GM12878 (cell line): ENCODE data around the gene PYGB. TPM values are rescaled to one million over a fixed set of nuclear protein-coding genes. Genes with fewer than 3 reads are reported as not detected.

Source experiments
- ATAC-seq: fragments of 200-7000 bp; cut with Tn5 transposase; 3 replicates; pipeline ENCODE4 v1.9.1; 2020; ENCODE audit warnings: mild to moderate bottlenecking, moderate library complexity
- BruUV-seq: library from RNA; stranded (reverse); fragments of 400-500 nt; replicated peaks from 2 replicates; lab custom pipeline; 2021; lab: Mats Ljungman, UMichigan
- CTCF ChIA-PET: fragments of 300-600 bp; sonication (Branson Sonifier 250); formaldehyde crosslinking; extraction: SDS; loops from one replicate; lab custom pipeline; 2021; ENCODE audit warnings: inconsistent platforms; lab: Yijun Ruan, JAX
- POLR2A ChIA-PET: fragments of 350-600 bp; formaldehyde crosslinking; extraction: SDS; loops from one replicate; lab custom pipeline; 2021; ENCODE audit warnings: inconsistent platforms; lab: Charles Lee
- RAD21 ChIA-PET: fragments of 300-600 bp; sonication (Branson Sonifier 250); formaldehyde crosslinking; loops from one replicate; lab custom pipeline; 2023; ENCODE audit warnings: antibody characterized with exemption; ENCODE audit not compliant: unreplicated experiment; lab: Charles Lee
- SMC1A ChIA-PET: fragments of 300-600 bp; sonication (Branson Sonifier 250); formaldehyde crosslinking; loops from one replicate; lab custom pipeline; 2023; ENCODE audit not compliant: unreplicated experiment, uncharacterized antibody; lab: Charles Lee
- DNase-seq: peaks from one replicate; pipeline ENCODE4 v3.0.0-alpha.2; 2011; ENCODE audit warnings: low read depth, low spot score
- FAIRE-seq: peaks from 3 replicates; lab custom pipeline; 2011; peaks lifted over from hg19 to GRCh38; lab: Jason Lieb, UNC
- H2AFZ ChIP-seq: 2 replicates; pipeline ENCODE4 v1.6.0; 2011; ENCODE audit warnings: low read depth, low read length, control low read depth; ENCODE audit not compliant: control insufficient read depth
- H3K27ac ChIP-seq: 2 replicates; pipeline ENCODE4 v1.5.1; 2011; ENCODE audit warnings: control low read depth; ENCODE audit not compliant: control insufficient read depth, insufficient read depth
- H3K27me3 ChIP-seq, 2 experiments: replicated peaks in 1 of 2; 2 replicates each; pipeline versions ENCODE4 v1.6.0 to v1.6.1; 2011; ENCODE audit warnings: low read length in 1 of 2; ENCODE audit not compliant: control insufficient read depth in 2 of 2, insufficient read depth in 2 of 2
- H3K36me3 ChIP-seq, 2 experiments: 2 replicates each; pipeline ENCODE4 v1.5.1; 2011; ENCODE audit warnings: low read length in 1 of 2; ENCODE audit not compliant: control insufficient read depth in 2 of 2, insufficient read depth in 2 of 2
- H3K4me1 ChIP-seq: 2 replicates; pipeline ENCODE4 v1.6.1; 2011; ENCODE audit warnings: mild to moderate bottlenecking, low read length, moderate library complexity, mixed read lengths; ENCODE audit not compliant: control insufficient read depth, insufficient read depth
- H3K4me2 ChIP-seq: 2 replicates; pipeline ENCODE4 v1.6.0; 2011; ENCODE audit warnings: control low read depth; ENCODE audit not compliant: control insufficient read depth, insufficient read depth
- H3K4me3 ChIP-seq: fragments of 200-600 bp; sonication (generic); 2 replicates; pipeline ENCODE4 v1.5.1; 2016
- H3K79me2 ChIP-seq: 2 replicates; pipeline ENCODE4 v1.6.0; 2011; ENCODE audit warnings: low read length; ENCODE audit not compliant: control insufficient read depth, insufficient read depth
- H3K9ac ChIP-seq: 2 replicates; pipeline ENCODE4 v1.8.0; 2011; ENCODE audit warnings: low read length, control low read depth, mixed read lengths; ENCODE audit not compliant: control insufficient read depth, insufficient read depth
- H3K9me3 ChIP-seq: replicated peaks from 3 replicates; pipeline ENCODE4 v1.5.1; 2011; ENCODE audit warnings: mild to moderate bottlenecking, low read length; ENCODE audit not compliant: control insufficient read depth, insufficient read depth
- H4K20me1 ChIP-seq: 2 replicates; pipeline ENCODE4 v1.6.0; 2011; ENCODE audit not compliant: control insufficient read depth, insufficient read depth
- BCL3 ChIP-seq: IDR thresholded peaks from 2 replicates; pipeline ENCODE4 v1.6.1; 2011; ENCODE audit warnings: borderline replicate concordance, low read depth, mild to moderate bottlenecking, moderate library complexity, low read length; ENCODE audit not compliant: insufficient read depth, poor library complexity, severe bottlenecking
- EGR1 ChIP-seq, 2 experiments: IDR thresholded peaks; 1 replicate in 1 of 2; 2 replicates in 1 of 2; pipeline ENCODE4 v1.6.1; 2011 to 2012; ENCODE audit warnings: low read depth in 2 of 2, low read length in 2 of 2, borderline replicate concordance in 1 of 2, mild to moderate bottlenecking in 1 of 2, moderate library complexity in 1 of 2
- FOXK2 ChIP-seq: fragments of 450-650 bp; IDR thresholded peaks from 2 replicates; pipeline ENCODE4 v1.6.1; 2017; ENCODE audit warnings: mild to moderate bottlenecking, moderate library complexity
- HDAC6 ChIP-seq: fragments of 200-600 bp; sonication (generic); IDR thresholded peaks from one replicate; pipeline ENCODE4 v1.8.0; 2017; ENCODE audit warnings: antibody characterized with exemption; ENCODE audit not compliant: unreplicated experiment
- HDGF ChIP-seq: fragments of 450-650 bp; IDR thresholded peaks from 2 replicates; pipeline ENCODE4 v1.6.1; 2016; ENCODE audit warnings: antibody characterized with exemption
- IRF4 ChIP-seq: IDR thresholded peaks from 2 replicates; pipeline ENCODE4 v1.6.1; 2011; ENCODE audit warnings: low read depth, low read length
- IRF5 ChIP-seq: fragments of 450-650 bp; IDR thresholded peaks from 2 replicates; pipeline ENCODE4 v1.6.1; 2017; ENCODE audit warnings: borderline replicate concordance
- JUND ChIP-seq: IDR thresholded peaks from 2 replicates; pipeline ENCODE4 v1.6.1; 2012; ENCODE audit warnings: low read depth, mild to moderate bottlenecking, low read length, improper control_type of control experiment, moderate library complexity
- NFIC ChIP-seq: IDR thresholded peaks from 2 replicates; pipeline ENCODE4 v1.6.1; 2012; ENCODE audit warnings: low read depth, mild to moderate bottlenecking, inconsistent platforms, low read length, moderate library complexity
- PRDM15 ChIP-seq: fragments of 450-650 bp; formaldehyde crosslinking; IDR thresholded peaks from 2 replicates; pipeline ENCODE4 v1.4.0; 2020; ENCODE audit warnings: mild to moderate bottlenecking, moderate library complexity
- RUNX3 ChIP-seq: IDR thresholded peaks from 2 replicates; pipeline ENCODE4 v1.6.1; 2012; ENCODE audit warnings: low read length, inconsistent platforms
- SMAD1 ChIP-seq: fragments of 450-650 bp; IDR thresholded peaks from 2 replicates; pipeline ENCODE4 v1.6.1; 2018; ENCODE audit warnings: mild to moderate bottlenecking, low read depth; ENCODE audit not compliant: partially characterized antibody
- ZSCAN29 ChIP-seq: fragments of 450-650 bp; IDR thresholded peaks from 2 replicates; pipeline ENCODE4 v1.6.1; 2017; ENCODE audit warnings: mild to moderate bottlenecking, moderate library complexity
- WGBS: methylation state at CpG from one replicate; pipeline ENCODE4 v1.1.6; 2016; ENCODE audit warnings: low lambda C conversion rate; ENCODE audit not compliant: insufficient replicate concordance, insufficient coverage; ENCODE audit errors: missing lambda C conversion rate; 5-methylcytosine and 5-hydroxymethylcytosine counted together
- in situ Hi-C: fragments of 300-500 bp; cut with MboI; formaldehyde crosslinking; loops from 9 replicates; pipeline ENCODE4 v1.14.3; 2018; ENCODE audit warnings: mixed read lengths
- intact Hi-C: fragments of 100-400 bp; cut with micrococcal nuclease; formaldehyde crosslinking; loops from one replicate; pipeline ENCODE4 v1.14.2; 2022; ENCODE audit not compliant: unreplicated experiment
- polyA plus RNA-seq, 11 experiments: library from polyadenylated mRNA; depleted of rRNA in 4 of 11; unstranded in 6 of 11; stranded (reverse) in 5 of 11; fragments of >200 nt; fragmentation: Nextera tagmentation in 4 of 11; fragmentation: Illumina TruSeq in 1 of 11; extraction: Ambion mirVana in 4 of 11; extraction: Trizol in 1 of 11; gene quantifications; 1 replicate in 1 of 11; 2 replicates in 10 of 11; pipeline versions ENCODE4 v1.2.1 to v1.2.3, GENCODE V29; 2011 to 2016; ENCODE audit warnings: inconsistent platforms in 2 of 11, missing spikeins in 2 of 11, low read depth in 1 of 11
- total RNA-seq, 4 experiments: library from RNA; depleted of rRNA in 3 of 4; stranded (reverse); fragments of >200 nt in 3 of 4; fragmentation: Illumina TruSeq in 1 of 4; extraction: Trizol in 1 of 4; gene quantifications; 2 replicates each; pipeline versions ENCODE4 v1.2.1 to v1.2.3, GENCODE V29; 2013 to 2021

Gene PYGB
- total and polyA plus RNA-seq, 10 of the 15 experiments (the other 5 are each of a cell fraction or from before 2014, with no cell fraction given) = 0.34 to 33.5 (median 21.8) TPM

GRCh38 chr20:25212242-25212641 is 35.6 kb upstream of the PYGB start:
- Histone ChIP-seq H4K20me1 (no peaks in the 10 kb centered on the region), H3K4me2 (no peak overlapping the region), H3K4me1 (no peaks in the 10 kb centered on the region), H3K36me3 (peaks cover 5 to 14% of the 10 kb centered on the region in 2 experiments; a peak in 3 of 4 replicates), H3K27me3 (no peaks in the 10 kb centered on the region), H3K27ac (no peak overlapping the region), H3K9me3 (no peaks in the 10 kb centered on the region), H2AFZ (no peak overlapping the region), H3K4me3 (no peak overlapping the region), H3K9ac (no peak overlapping the region), H3K79me2 (no peaks in the 10 kb centered on the region)
- in situ Hi-C loops = no loop called here
- intact Hi-C loops = no loop called here
- POLR2A ChIA-PET = no interaction called here
- no TSS peak for BruUV-seq
- WGBS = 62% methylated on average over 5 of the region's 5 CpGs
- ATAC-seq (no peak), DNase-seq (no peak), FAIRE-seq (no peak)
- CTCF ChIA-PET = no interaction called here
- RAD21 ChIA-PET = no interaction called here
- SMC1A ChIA-PET = no interaction called here
- no peak for TF ChIP-seq IRF5
- TF ChIP-seq SMAD1 = no peak
- no peak for TF ChIP-seq FOXK2
- no peak for TF ChIP-seq HDAC6
- TF ChIP-seq ZSCAN29 = no peak
- no peak for TF ChIP-seq JUND
- TF ChIP-seq IRF4 = no peak
- no peak for TF ChIP-seq RUNX3
- TF ChIP-seq HDGF = no peak
- no peak for TF ChIP-seq PRDM15 (CRISPR knock-in tag)
- no peak for TF ChIP-seq BCL3
- TF ChIP-seq NFIC = no peak
- TF ChIP-seq EGR1 (IDR thresholded peaks at IDR 0.05; ENCODE audit: borderline replicate concordance in 1 of 2, low read depth in 2 of 2, low read length in 2 of 2) = no peak
